Measurements from ENCODE around the gene LENG9. TPM values are rescaled to one million over a fixed set of nuclear protein-coding genes. Genes with fewer than 3 reads are reported as not detected.
A peak's percentile ranks its signal among the peaks of the same experiment; 100 is the strongest.

LENG9 gene
- total and polyA plus RNA-seq, 5 donors from 2014 or later: 0.21 to 3.9 (median 0.53) TPM; not detected in 1

DNA sequence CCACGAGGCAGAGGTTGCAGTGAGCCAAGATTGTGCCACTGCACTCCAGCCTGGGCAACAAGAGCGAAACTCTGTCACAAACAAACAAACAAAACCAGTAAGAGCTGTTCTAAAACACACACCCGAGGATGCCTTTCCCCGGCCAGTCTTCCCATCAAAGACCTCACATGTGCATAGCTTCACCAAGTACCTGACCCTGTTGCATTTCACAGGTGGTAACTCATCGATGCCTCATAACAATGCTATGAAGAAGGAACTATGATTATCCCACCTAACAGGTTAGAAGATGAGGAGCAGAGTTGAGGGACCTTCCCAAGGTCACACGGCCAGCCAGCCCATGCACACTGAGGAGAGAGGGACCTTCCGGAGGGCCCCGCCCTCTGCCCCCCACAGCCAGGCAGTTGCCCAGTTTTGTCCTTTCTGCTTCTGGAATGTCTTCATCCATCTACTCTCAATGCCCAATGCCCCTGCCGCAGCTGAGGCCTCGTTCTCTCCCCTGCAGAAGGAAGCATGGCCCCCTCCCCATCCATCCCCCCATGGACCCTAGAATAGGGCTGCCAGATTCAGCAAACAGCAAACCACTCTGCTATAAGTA is 31.3 kb downstream of the LENG9 start:
- Histone ChIP-seq H3K36me3 (ENCODE audit: control insufficient read depth, insufficient read depth, low read length) (no peaks in the 10 kb centered on the region), H3K27me3 (ENCODE audit: control insufficient read depth, insufficient read depth, low read length) (no peaks in the 10 kb centered on the region), H3K27ac (ENCODE audit: insufficient read depth, low read length, poor library complexity, severe bottlenecking) (no peak overlapping the region), H3K4me1 (ENCODE audit: control insufficient read depth, insufficient read depth, low read length, poor library complexity, severe bottlenecking) (peaks cover 17% of the 10 kb centered on the region), H3K4me3 (ENCODE audit: low read depth, low read length) (no peak overlapping the region), H3K9me3 (ENCODE audit: control insufficient read depth in 2 of 2, low read length in 2 of 2) (no peaks in the 10 kb centered on the region)
- Mint-ChIP-seq H3K9me3 (no peaks in the 10 kb centered on the region), H3K27me3 (peaks cover 9% of the 10 kb centered on the region), H3K36me3 (no peaks in the 10 kb centered on the region), H3K4me3 (peak overlapping the region in 1 of 4 donors; percentile 28), H3K4me1 (peaks cover 5 to 27% (median 9%) of the 10 kb centered on the region in 4 donors), H3K27ac (no peak overlapping the region)
- DNase-seq (no peak), ATAC-seq (ENCODE audit: low read depth in 2 of 2) (no peak)

- Mint-ChIP-seq H3K27ac (peak overlapping the region in 2 of 3 donors; percentile 31 to 60), H3K4me1 (peaks cover 0 to 22% (median 7%) of the 10 kb centered on the region in 4 donors), H3K36me3 (no peaks in the 10 kb centered on the region), H3K27me3 (peaks cover 14% of the 10 kb centered on the region), H3K9me3 (no peaks in the 10 kb centered on the region), H3K4me3 (peak overlapping the region in 1 of 4 donors; percentile 74)
- H3K36me3 ChIP-seq (ENCODE audit: control insufficient read depth, insufficient read depth, low read length): no peaks in the 10 kb centered on the region
- H3K27ac ChIP-seq (ENCODE audit: insufficient read depth, low read length, poor library complexity, severe bottlenecking): no peak overlapping the region
- peaks cover 17% of the 10 kb centered on the region for H3K4me1 ChIP-seq (ENCODE audit: control insufficient read depth, insufficient read depth, low read length, poor library complexity, severe bottlenecking)
- H3K4me3 ChIP-seq (ENCODE audit: low read depth, low read length): no peak overlapping the region
- DNase-seq (no peak), ATAC-seq (ENCODE audit: low read depth in 2 of 2) (no peak)
- H3K27me3 ChIP-seq (ENCODE audit: control insufficient read depth, insufficient read depth, low read length): no peaks in the 10 kb centered on the region
- H3K9me3 ChIP-seq (ENCODE audit: control insufficient read depth in 2 of 2, low read length in 2 of 2): no peaks in the 10 kb centered on the region
Observed at GRCh38 chr19:54431255-54431838, 32.2 kb downstream of the LENG9 start.

GRCh38 chr19:54430306-54431254 is 33.0 kb downstream of the LENG9 start:
- no peak overlapping the region for H3K4me3 ChIP-seq (ENCODE audit: low read depth, low read length)
- peaks cover 14% of the 10 kb centered on the region for H3K27me3 Mint-ChIP-seq
- peaks cover 17% of the 10 kb centered on the region for H3K4me1 ChIP-seq (ENCODE audit: control insufficient read depth, insufficient read depth, low read length, poor library complexity, severe bottlenecking)
- H3K36me3 Mint-ChIP-seq: no peaks in the 10 kb centered on the region
- no peaks in the 10 kb centered on the region for H3K9me3 ChIP-seq (ENCODE audit: control insufficient read depth in 2 of 2, low read length in 2 of 2)
- no peak overlapping the region for H3K27ac ChIP-seq (ENCODE audit: insufficient read depth, low read length, poor library complexity, severe bottlenecking)
- H3K27ac Mint-ChIP-seq: peak overlapping the region in 2 of 3 donors; percentile 31 to 60
- no peaks in the 10 kb centered on the region for H3K27me3 ChIP-seq (ENCODE audit: control insufficient read depth, insufficient read depth, low read length)
- H3K9me3 Mint-ChIP-seq: peaks cover 0 to 2% (median 0%) of the 10 kb centered on the region in 7 donors
- peaks cover 0 to 22% (median 7%) of the 10 kb centered on the region in 4 donors for H3K4me1 Mint-ChIP-seq
- peak; percentile 23 to 33 (median 26) for DNase-seq
- H3K4me3 Mint-ChIP-seq: peak overlapping the region in 2 of 4 donors; percentile 59 to 74
- no peaks in the 10 kb centered on the region for H3K36me3 ChIP-seq (ENCODE audit: control insufficient read depth, insufficient read depth, low read length)
- ATAC-seq (ENCODE audit: low read depth in 2 of 2): peak; percentile 58 to 74

- Mint-ChIP-seq H3K4me1 (peaks cover 0 to 17% (median 5%) of the 10 kb centered on the region in 4 donors), H3K36me3 (no peaks in the 10 kb centered on the region), H3K9me3 (peaks cover 0 to 2% (median 0%) of the 10 kb centered on the region in 7 donors), H3K27me3 (peaks cover 14% of the 10 kb centered on the region), H3K27ac (no peak overlapping the region), H3K4me3 (peak overlapping the region in 1 of 4 donors; percentile 13)
- Histone ChIP-seq H3K27me3 (ENCODE audit: control insufficient read depth, insufficient read depth, low read length) (no peaks in the 10 kb centered on the region), H3K27ac (ENCODE audit: insufficient read depth, low read length, poor library complexity, severe bottlenecking) (no peak overlapping the region), H3K4me1 (ENCODE audit: control insufficient read depth, insufficient read depth, low read length, poor library complexity, severe bottlenecking) (peaks cover 14% of the 10 kb centered on the region), H3K4me3 (ENCODE audit: low read depth, low read length) (no peak overlapping the region), H3K9me3 (ENCODE audit: control insufficient read depth in 2 of 2, low read length in 2 of 2) (no peaks in the 10 kb centered on the region), H3K36me3 (ENCODE audit: control insufficient read depth, insufficient read depth, low read length) (no peaks in the 10 kb centered on the region)
- DNase-seq (no peak), ATAC-seq (ENCODE audit: low read depth in 2 of 2) (no peak)
Observed at GRCh38 chr19:54429545-54430227, 33.9 kb downstream of the LENG9 start.

DNA sequence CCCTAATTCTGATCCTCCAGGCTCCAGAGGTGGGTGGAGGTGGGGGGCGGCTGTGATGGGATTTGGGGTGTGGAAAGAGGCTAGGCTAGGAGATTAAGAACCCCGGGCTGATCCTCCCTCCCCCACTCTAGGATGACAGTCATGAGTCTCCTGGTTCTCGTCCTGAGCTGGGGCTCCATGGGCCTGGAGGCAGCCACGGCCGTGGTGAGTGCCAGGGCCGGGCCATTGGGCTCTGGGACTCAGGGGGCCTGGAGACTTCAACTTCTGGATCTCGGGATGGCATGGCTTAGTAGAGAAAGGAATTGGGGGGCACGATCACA is 34.4 kb downstream of the LENG9 start:
- Mint-ChIP-seq H3K27ac (no peak overlapping the region), H3K9me3 (peaks cover 0 to 2% (median 0%) of the 10 kb centered on the region in 7 donors), H3K4me1 (peaks cover 0 to 12% (median 2%) of the 10 kb centered on the region in 4 donors), H3K27me3 (peaks cover 14% of the 10 kb centered on the region), H3K4me3 (no peak overlapping the region), H3K36me3 (no peaks in the 10 kb centered on the region)
- H3K4me1 ChIP-seq (ENCODE audit: control insufficient read depth, insufficient read depth, low read length, poor library complexity, severe bottlenecking): peaks cover 12% of the 10 kb centered on the region
- no peak for ATAC-seq (ENCODE audit: low read depth in 2 of 2)
- H3K36me3 ChIP-seq (ENCODE audit: control insufficient read depth, insufficient read depth, low read length): no peaks in the 10 kb centered on the region
- H3K27ac ChIP-seq (ENCODE audit: insufficient read depth, low read length, poor library complexity, severe bottlenecking): no peak overlapping the region
- no peak for DNase-seq
- no peak overlapping the region for H3K4me3 ChIP-seq (ENCODE audit: low read depth, low read length)
- no peaks in the 10 kb centered on the region for H3K9me3 ChIP-seq (ENCODE audit: control insufficient read depth in 2 of 2, low read length in 2 of 2)
- no peaks in the 10 kb centered on the region for H3K27me3 ChIP-seq (ENCODE audit: control insufficient read depth, insufficient read depth, low read length)

GRCh38 chr19:54428323-54429175 is 35.0 kb downstream of the LENG9 start:
- H3K27me3 ChIP-seq (ENCODE audit: control insufficient read depth, insufficient read depth, low read length): no peaks in the 10 kb centered on the region
- Mint-ChIP-seq H3K9me3 (peaks cover 0 to 2% (median 0%) of the 10 kb centered on the region in 7 donors), H3K27me3 (peaks cover 17% of the 10 kb centered on the region), H3K4me3 (no peak overlapping the region), H3K27ac (no peak overlapping the region), H3K4me1 (peaks cover 0 to 7% (median 2%) of the 10 kb centered on the region in 4 donors), H3K36me3 (no peaks in the 10 kb centered on the region)
- no peak overlapping the region for H3K4me3 ChIP-seq (ENCODE audit: low read depth, low read length)
- ATAC-seq (ENCODE audit: low read depth in 2 of 2) (no peak), DNase-seq (no peak)
- no peaks in the 10 kb centered on the region for H3K9me3 ChIP-seq (ENCODE audit: control insufficient read depth in 2 of 2, low read length in 2 of 2)
- no peaks in the 10 kb centered on the region for H3K36me3 ChIP-seq (ENCODE audit: control insufficient read depth, insufficient read depth, low read length)
- no peak overlapping the region for H3K27ac ChIP-seq (ENCODE audit: insufficient read depth, low read length, poor library complexity, severe bottlenecking)
- peaks cover 12% of the 10 kb centered on the region for H3K4me1 ChIP-seq (ENCODE audit: control insufficient read depth, insufficient read depth, low read length, poor library complexity, severe bottlenecking)

GRCh38 chr19:54427586-54427985 is 36.0 kb downstream of the LENG9 start:
- Mint-ChIP-seq H3K27ac (no peak overlapping the region), H3K36me3 (no peaks in the 10 kb centered on the region)

More at GRCh38 chr19:54427586-54427985, 36.0 kb downstream of the LENG9 start:
- peaks cover 0 to 2% (median 0%) of the 10 kb centered on the region in 7 donors for H3K9me3 Mint-ChIP-seq
- no peaks in the 10 kb centered on the region for H3K9me3 ChIP-seq (ENCODE audit: control insufficient read depth in 2 of 2, low read length in 2 of 2)
- ATAC-seq (ENCODE audit: low read depth in 2 of 2): no peak
- H3K27me3 Mint-ChIP-seq: peaks cover 18% of the 10 kb centered on the region
- H3K27ac ChIP-seq (ENCODE audit: insufficient read depth, low read length, poor library complexity, severe bottlenecking): no peak overlapping the region
- peaks cover 0 to 7% (median 2%) of the 10 kb centered on the region in 4 donors for H3K4me1 Mint-ChIP-seq
- DNase-seq: no peak
- H3K27me3 ChIP-seq (ENCODE audit: control insufficient read depth, insufficient read depth, low read length): no peaks in the 10 kb centered on the region
- no peaks in the 10 kb centered on the region for H3K36me3 ChIP-seq (ENCODE audit: control insufficient read depth, insufficient read depth, low read length)
- no peak overlapping the region for H3K4me3 Mint-ChIP-seq
- peaks cover 12% of the 10 kb centered on the region for H3K4me1 ChIP-seq (ENCODE audit: control insufficient read depth, insufficient read depth, low read length, poor library complexity, severe bottlenecking)
- H3K4me3 ChIP-seq (ENCODE audit: low read depth, low read length): no peak overlapping the region

All from CD4-positive, CD25-positive, alpha-beta regulatory T cell (primary cell).